Endothelial cell of hepatic sinusoid (primary cell): ENCODE data around the gene NUP54.

Experiments
- in situ Hi-C: cut with HindIII; loops from 2 replicates; pipeline ENCODE4 v1.10.0; 2017; ENCODE audit warnings: low sequenced_read_pairs

The NUP54 gene

GRCh38 chr4:76148142-76148865, at the start of gene NUP54:
Gene NUP54, minus strand, starts transcription at chr4:76148397. Its CDS starts 23 bp downstream, at chr4:76148374.
- in situ Hi-C loops = no loop called here

- in situ Hi-C loops = no loop called here
Observed at GRCh38 chr4:76197031-76197743, 49.0 kb upstream of the NUP54 start.

- in situ Hi-C loops = no loop called here
Observed at GRCh38 chr4:76196376-76196775, 48.2 kb upstream of the NUP54 start.

GRCh38 chr4:76195326-76195725, 47.1 kb upstream of the NUP54 start:
- in situ Hi-C loops = no loop called here

GRCh38 chr4:76194325-76194724, 46.1 kb upstream of the NUP54 start:
- in situ Hi-C loops = no loop called here

- in situ Hi-C loops = no loop called here
Observed at GRCh38 chr4:76192236-76192635, 44.0 kb upstream of the NUP54 start.

GRCh38 chr4:76188557-76188956, 40.4 kb upstream of the NUP54 start:
- in situ Hi-C loops = no loop called here

- in situ Hi-C loops = no loop called here
Observed at GRCh38 chr4:76188149-76188548, 40.0 kb upstream of the NUP54 start.

GRCh38 chr4:76187152-76187551, 39.0 kb upstream of the NUP54 start:
- in situ Hi-C loops = no loop called here

GRCh38 chr4:76182463-76182862, 34.3 kb upstream of the NUP54 start:
- in situ Hi-C loops = no loop called here

- in situ Hi-C loops = no loop called here
Observed at GRCh38 chr4:76179398-76180318, 31.5 kb upstream of the NUP54 start.

- in situ Hi-C loops = no loop called here
Observed at GRCh38 chr4:76178296-76178695, 30.1 kb upstream of the NUP54 start.

- in situ Hi-C loops = no loop called here
Observed at GRCh38 chr4:76177709-76178108, 29.5 kb upstream of the NUP54 start.

- in situ Hi-C loops = no loop called here
Observed at GRCh38 chr4:76175336-76175735, 27.1 kb upstream of the NUP54 start.

- in situ Hi-C loops = no loop called here
Observed at GRCh38 chr4:76174216-76174615, 26.0 kb upstream of the NUP54 start.

GRCh38 chr4:76168688-76169087, 20.5 kb upstream of the NUP54 start:
- in situ Hi-C loops = no loop called here

GRCh38 chr4:76166480-76166879, 18.3 kb upstream of the NUP54 start:
- in situ Hi-C loops = no loop called here

GRCh38 chr4:76160355-76160754, 12.2 kb upstream of the NUP54 start:
- in situ Hi-C loops = no loop called here

- in situ Hi-C loops = no loop called here
Observed at GRCh38 chr4:76156635-76157034, 8.4 kb upstream of the NUP54 start.

GRCh38 chr4:76155979-76156378, 7.8 kb upstream of the NUP54 start:
- in situ Hi-C loops = no loop called here

GRCh38 chr4:76153356-76153755, 5.2 kb upstream of the NUP54 start:
- in situ Hi-C loops = no loop called here
